HepG2 (cell line): ENCODE measurements around the gene TSHZ2.

Source experiments
- CSRNP2 ChIP-seq: sonication (generic); formaldehyde crosslinking; conservative IDR thresholded peaks from 2 replicates; pipeline ENCODE4 v1.8.0; 2022; ENCODE audit warnings: low read depth, missing genetic modification reagents
- NFRKB ChIP-seq: fragments of 450-650 bp; IDR thresholded peaks from 2 replicates; pipeline ENCODE4 v1.6.1; 2017

- TF ChIP-seq NFRKB, result no peak
- no peak for TF ChIP-seq CSRNP2
These were observed 508.8 kb downstream of the TSHZ2 start for GRCh38 chr20:53480913-53481312.
